Liver (tissue), 3 donors: ENCODE results near the gene CYFIP1.

Experiments
- HNF4G ChIP-seq: IDR thresholded peaks from 2 replicates; pipeline ENCODE4 v1.6.1; 2016; ENCODE audit warnings: antibody characterized with exemption
- JUND ChIP-seq, 2 donors: IDR thresholded peaks; 2 replicates each; pipeline ENCODE4 v1.6.1; 2016; ENCODE audit warnings: antibody characterized with exemption in 2 of 2
- RAD21 ChIP-seq, 2 donors: IDR thresholded peaks; 2 replicates each; pipeline ENCODE4 v1.6.1; 2016; ENCODE audit warnings: antibody characterized with exemption in 2 of 2, mild to moderate bottlenecking in 2 of 2
- SP1 ChIP-seq: IDR thresholded peaks from 2 replicates; pipeline ENCODE4 v1.6.1; 2018; ENCODE audit warnings: antibody characterized with exemption, mild to moderate bottlenecking
- TAF1 ChIP-seq: conservative IDR thresholded peaks from 2 replicates; pipeline ENCODE4 v1.6.1; 2016; ENCODE audit warnings: antibody characterized with exemption, mild to moderate bottlenecking
- YY1 ChIP-seq: IDR thresholded peaks from 2 replicates; pipeline ENCODE4 v1.6.1; 2016; ENCODE audit warnings: antibody characterized with exemption, mild to moderate bottlenecking
- TF ChIP-seq, protein P1 (sequence below): IDR thresholded peaks from 2 replicates; pipeline ENCODE4 v1.6.1; 2016; ENCODE audit warnings: antibody characterized with exemption
- TF ChIP-seq, protein P2 (sequence below): fragments of 150-350 bp; IDR thresholded peaks from 2 replicates; pipeline ENCODE4 v1.5.1; 2017; ENCODE audit warnings: improper control_type of control experiment, low read depth, low read length; ENCODE audit not compliant: missing input control
- donor health status: healthy.
- donor health status: healthy.

DNA sequence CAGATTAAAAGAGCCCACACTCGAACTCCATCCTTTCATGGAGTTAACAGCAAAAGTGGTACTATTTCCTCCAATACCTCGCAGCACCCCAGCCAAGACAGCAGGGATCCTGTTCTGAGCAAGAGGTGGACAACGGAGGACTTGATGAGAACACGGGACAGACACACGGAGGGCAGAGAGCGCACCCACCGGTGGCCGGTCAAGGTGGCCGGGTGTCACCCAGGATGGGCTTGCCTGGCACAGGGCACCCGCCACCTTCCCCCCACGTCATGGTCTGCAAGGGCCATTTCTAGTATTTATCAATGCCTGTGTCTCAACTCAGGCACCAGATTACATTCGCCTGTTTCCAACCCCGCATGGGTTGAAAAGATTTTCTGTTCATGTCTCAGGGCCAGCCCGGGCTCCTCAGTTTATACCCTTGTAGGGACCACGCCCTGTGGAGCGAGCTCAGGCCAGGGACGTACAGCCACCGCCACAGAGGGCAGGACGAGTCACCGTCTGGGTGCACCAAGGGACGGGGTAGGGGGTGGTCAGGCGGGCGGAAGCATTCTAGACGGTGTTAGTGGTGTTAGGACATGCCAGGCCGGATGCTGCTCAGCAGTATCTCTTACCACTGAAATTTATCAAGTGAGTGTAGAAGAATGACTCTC lies 64.2 kb downstream of the CYFIP1 start:
- TF ChIP-seq, protein P1, sequence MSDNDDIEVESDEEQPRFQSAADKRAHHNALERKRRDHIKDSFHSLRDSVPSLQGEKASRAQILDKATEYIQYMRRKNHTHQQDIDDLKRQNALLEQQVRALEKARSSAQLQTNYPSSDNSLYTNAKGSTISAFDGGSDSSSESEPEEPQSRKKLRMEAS: no peak
- TF ChIP-seq JUND (IDR thresholded peaks at IDR 0.05) (no peak), RAD21 (IDR thresholded peaks at IDR 0.05) (no peak), YY1 (no peak), SP1 (no peak), TAF1 (no peak), HNF4G (no peak)
- TF ChIP-seq, protein P2, sequence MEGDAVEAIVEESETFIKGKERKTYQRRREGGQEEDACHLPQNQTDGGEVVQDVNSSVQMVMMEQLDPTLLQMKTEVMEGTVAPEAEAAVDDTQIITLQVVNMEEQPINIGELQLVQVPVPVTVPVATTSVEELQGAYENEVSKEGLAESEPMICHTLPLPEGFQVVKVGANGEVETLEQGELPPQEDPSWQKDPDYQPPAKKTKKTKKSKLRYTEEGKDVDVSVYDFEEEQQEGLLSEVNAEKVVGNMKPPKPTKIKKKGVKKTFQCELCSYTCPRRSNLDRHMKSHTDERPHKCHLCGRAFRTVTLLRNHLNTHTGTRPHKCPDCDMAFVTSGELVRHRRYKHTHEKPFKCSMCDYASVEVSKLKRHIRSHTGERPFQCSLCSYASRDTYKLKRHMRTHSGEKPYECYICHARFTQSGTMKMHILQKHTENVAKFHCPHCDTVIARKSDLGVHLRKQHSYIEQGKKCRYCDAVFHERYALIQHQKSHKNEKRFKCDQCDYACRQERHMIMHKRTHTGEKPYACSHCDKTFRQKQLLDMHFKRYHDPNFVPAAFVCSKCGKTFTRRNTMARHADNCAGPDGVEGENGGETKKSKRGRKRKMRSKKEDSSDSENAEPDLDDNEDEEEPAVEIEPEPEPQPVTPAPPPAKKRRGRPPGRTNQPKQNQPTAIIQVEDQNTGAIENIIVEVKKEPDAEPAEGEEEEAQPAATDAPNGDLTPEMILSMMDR: no peak
